ENCODE results near the gene TMCO2.

Gene TMCO2

DNA sequence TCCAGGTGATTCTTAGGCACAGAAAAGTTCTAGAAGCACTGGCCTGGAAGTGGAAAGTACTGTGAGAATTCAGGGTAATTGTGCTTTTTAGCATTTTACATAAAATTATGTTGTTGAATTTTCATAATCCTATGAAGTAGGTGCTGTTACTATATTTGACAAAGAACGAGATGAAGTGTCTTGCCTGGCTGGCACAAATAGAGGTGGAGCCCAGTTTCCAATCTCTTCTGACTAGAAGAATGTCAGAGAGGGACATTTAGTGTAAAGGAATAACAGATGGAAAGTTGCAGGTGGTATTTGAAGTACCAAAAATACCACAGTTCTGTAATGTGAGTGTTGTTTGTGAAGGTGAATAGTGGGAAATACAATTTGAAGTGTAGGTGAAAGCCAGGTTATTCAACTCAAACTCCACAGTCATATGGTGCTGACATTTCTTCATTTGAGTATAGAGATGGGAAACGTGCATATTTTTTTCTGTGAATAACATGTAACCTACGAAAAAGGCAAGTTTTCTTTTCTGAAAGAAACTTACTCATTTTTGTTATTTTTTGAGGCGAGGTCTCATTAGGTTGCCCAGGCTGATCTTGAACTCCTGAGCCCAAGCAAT lies 3.5 kb upstream of the TMCO2 start:
- no peak for DNase-seq (ENCODE audit: low read depth)
- H3K4me3 ChIP-seq (ENCODE audit: low read length): no peak overlapping the region
- TF ChIP-seq, protein P1, sequence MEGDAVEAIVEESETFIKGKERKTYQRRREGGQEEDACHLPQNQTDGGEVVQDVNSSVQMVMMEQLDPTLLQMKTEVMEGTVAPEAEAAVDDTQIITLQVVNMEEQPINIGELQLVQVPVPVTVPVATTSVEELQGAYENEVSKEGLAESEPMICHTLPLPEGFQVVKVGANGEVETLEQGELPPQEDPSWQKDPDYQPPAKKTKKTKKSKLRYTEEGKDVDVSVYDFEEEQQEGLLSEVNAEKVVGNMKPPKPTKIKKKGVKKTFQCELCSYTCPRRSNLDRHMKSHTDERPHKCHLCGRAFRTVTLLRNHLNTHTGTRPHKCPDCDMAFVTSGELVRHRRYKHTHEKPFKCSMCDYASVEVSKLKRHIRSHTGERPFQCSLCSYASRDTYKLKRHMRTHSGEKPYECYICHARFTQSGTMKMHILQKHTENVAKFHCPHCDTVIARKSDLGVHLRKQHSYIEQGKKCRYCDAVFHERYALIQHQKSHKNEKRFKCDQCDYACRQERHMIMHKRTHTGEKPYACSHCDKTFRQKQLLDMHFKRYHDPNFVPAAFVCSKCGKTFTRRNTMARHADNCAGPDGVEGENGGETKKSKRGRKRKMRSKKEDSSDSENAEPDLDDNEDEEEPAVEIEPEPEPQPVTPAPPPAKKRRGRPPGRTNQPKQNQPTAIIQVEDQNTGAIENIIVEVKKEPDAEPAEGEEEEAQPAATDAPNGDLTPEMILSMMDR (IDR thresholded peaks at IDR 0.05; ENCODE audit: insufficient read depth, low read depth, low read length, missing control alignments): no peak

DNA sequence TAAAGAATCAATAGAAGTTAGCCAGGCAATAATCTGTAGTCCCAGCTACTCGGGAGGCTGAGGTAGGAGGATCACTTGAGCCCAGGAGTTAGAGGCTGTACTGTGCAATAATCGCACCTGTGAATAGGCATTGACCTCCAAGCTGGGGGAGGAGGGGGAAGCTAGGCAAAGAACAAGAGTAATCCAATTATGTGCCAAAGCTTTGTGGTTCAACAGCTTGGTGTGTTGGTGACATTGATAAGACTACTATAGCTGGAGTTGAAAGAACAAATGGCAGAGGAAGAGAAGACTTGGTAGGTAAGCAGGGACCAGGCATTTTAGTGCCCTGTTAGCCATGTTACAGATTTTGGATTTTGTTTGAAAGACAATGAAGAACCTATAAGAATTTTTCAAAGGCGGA lies 2.1 kb upstream of the TMCO2 start:
- DNase-seq (ENCODE audit: low read depth): no peak
- H3K4me3 ChIP-seq (ENCODE audit: low read length): no peak overlapping the region
- TF ChIP-seq, protein P1 (IDR thresholded peaks at IDR 0.05; ENCODE audit: insufficient read depth, low read depth, low read length, missing control alignments): no peak

DNA sequence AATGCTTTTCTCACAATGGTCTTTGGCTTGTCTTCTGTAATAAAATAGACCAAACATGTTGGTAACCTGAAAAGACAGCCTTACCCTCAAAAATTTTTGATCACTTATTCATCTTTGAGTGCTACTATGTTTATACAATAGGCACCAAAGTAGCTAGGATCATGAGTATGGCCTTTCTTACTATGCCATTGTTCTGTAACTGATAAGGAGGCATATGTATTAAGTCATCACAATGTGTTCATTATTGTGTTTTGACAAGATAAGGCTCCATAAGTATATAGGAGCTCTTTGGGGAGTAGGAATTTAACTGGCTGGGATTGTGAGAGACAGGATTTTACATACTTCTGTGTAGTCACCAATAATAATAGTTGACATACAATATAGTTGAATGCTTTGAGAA lies 675 bp downstream of the TMCO2 start:
- H3K4me3 ChIP-seq (ENCODE audit: low read length): no peak overlapping the region
- TF ChIP-seq, protein P1 (IDR thresholded peaks at IDR 0.05; ENCODE audit: insufficient read depth, low read depth, low read length, missing control alignments): no peak
- DNase-seq (ENCODE audit: low read depth): no peak

DNA sequence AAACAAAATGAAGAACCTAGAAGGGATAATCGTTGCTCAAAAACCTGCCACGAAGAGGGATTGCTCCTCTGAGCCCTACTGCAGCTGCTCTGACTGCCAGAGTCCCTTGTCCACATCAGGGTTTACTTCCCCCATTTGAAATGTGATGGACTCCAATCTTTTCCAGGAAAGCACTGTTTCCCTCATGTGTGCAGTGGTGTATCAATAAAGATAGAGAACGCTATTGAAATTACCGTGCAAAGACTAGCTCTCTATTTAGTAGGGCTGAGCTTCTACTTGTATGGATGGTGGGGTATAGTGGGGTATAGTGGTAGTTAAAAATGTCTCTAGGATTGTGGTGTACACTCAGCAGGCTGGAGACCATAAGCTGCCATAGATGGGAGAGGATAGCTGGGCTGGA lies 3.7 kb downstream of the TMCO2 start:
- DNase-seq (ENCODE audit: low read depth): no peak
- TF ChIP-seq, protein P1 (IDR thresholded peaks at IDR 0.05; ENCODE audit: insufficient read depth, low read depth, low read length, missing control alignments): no peak
- H3K4me3 ChIP-seq (ENCODE audit: low read length): no peak overlapping the region

DNA sequence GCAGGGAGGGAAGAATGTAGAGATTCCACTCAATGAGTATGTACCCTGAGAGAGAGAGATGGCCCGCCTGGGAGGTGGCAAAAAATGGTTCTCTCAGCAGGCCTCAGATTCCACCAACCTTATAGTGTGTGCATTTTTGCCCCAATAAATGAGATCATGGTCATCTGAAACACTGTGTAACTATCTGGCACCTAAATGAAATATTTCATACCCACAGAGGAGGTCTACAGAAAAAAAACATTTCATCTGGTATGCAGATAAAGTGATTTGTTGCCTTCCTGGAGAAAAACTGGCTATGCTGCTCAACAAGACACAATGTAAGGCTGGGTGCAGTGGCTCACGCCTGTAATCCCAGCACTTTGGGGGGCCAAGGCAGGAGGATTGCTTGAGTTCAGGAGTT lies 4.9 kb downstream of the TMCO2 start:
- no peak for DNase-seq (ENCODE audit: low read depth)
- TF ChIP-seq, protein P1 (IDR thresholded peaks at IDR 0.05; ENCODE audit: insufficient read depth, low read depth, low read length, missing control alignments): no peak
- no peak overlapping the region for H3K4me3 ChIP-seq (ENCODE audit: low read length)

DNA sequence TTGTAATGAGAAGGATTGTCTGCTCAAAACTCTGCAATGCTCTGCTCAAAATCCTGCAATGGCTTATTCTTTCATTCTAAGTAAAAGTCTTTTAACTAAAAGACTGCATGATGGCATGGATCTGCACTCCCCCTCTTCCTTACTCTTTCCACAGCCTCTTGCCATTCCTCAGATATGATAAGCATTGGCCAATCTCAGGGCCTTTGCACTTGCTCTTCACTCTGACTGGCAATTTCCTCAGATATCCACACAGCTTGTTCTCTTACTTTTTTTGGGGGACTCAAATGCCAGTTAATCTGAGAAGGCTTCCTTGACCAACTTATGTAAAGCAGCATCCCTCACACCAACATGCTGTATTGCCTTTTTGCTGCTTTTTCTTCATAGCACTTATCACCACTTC lies 7.5 kb downstream of the TMCO2 start:
- DNase-seq (ENCODE audit: low read depth): no peak
- no peak overlapping the region for H3K4me3 ChIP-seq (ENCODE audit: low read length)
- TF ChIP-seq, protein P1 (IDR thresholded peaks at IDR 0.05; ENCODE audit: insufficient read depth, low read depth, low read length, missing control alignments): no peak

DNA sequence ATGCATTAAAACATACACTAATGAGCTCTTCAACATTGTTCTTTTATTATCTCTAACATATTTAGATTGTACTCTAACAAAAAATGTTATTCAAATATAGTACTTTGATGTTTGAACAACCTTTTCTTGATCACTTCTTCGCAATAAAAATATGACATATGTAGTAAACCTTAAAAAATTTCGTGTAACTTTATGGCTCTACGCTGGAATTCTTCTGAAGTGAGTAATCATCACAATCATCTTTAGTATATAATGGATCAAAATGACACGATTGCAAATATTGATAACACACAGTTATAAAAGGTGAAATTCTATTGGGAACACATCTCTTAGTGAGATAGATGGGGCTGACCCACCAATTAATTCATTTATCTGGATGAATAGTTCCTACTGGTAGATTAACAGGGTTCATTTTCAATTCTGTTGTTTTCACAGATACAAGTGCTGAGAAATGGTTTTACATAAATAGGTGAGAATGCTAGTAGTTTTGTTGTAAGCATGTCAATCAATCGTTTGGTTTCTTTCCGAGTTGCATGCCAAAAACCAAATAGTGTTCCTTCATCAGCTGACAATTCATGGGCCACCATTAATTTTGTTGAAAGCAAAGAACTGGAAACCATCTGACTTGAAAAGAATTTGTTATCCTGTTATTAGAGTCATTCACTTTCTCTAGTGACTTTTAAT lies 8.8 kb downstream of the TMCO2 start:
- H3K4me3 ChIP-seq (ENCODE audit: low read length): peak overlapping the region; percentile 94
- no peak for DNase-seq (ENCODE audit: low read depth)
- TF ChIP-seq, protein P1 (IDR thresholded peaks at IDR 0.05; ENCODE audit: insufficient read depth, low read depth, low read length, missing control alignments): no peak

Data from epithelial cell of esophagus (primary cell).